Measurements from ENCODE around the gene ICAM5. TPM values are rescaled to one million over a fixed set of nuclear protein-coding genes. Genes with fewer than 3 reads are reported as not detected.

Gene ICAM5
- total and polyA plus RNA-seq, 5 donors from 2014 or later, result 0.20 TPM; not detected in 4

DNA sequence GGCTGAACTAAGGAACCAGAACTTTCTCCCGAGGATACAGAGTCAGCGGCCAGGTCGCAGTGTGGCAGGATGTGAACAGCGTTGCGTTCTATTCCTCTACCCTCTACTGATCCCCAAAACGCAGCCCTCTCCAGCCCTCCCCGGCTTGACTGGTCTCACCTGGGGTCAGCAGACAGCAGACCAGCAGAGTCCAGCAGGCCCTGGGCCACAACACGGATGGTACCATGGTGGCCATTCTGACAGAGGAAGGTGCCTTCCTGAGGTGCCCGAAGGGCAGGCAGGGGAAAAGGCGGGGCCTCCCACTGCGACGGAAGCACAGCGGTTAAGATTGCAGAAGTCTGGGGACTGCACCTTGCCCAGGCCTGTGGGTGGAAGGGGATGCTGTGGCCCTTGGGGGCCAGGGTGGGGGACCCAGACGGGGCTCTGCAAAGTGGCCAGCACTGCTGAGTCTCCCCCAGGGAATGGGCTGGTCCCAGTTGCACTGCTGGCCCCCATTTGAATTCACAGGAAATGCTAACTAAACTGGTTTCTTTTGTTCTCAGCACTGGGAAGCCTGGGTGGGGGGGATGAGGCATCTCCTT is 49.7 kb downstream of the ICAM5 start, which contains the start of gene ICAM3:
Gene ICAM3, minus strand, starts transcription at position 245 of the 581 bp plus-strand sequence. Its CDS starts 10 bp downstream, at position 235.
- DNase-seq (peak; percentile 35 to 82 (median 61)), ATAC-seq (ENCODE audit: low read depth in 2 of 2) (peak; percentile 92)
- Histone ChIP-seq H3K4me1 (ENCODE audit: control insufficient read depth, insufficient read depth, low read length, poor library complexity, severe bottlenecking) (peaks cover 22% of the 10 kb centered on the region), H3K4me3 (ENCODE audit: low read depth, low read length) (peak within 1 kb of the TSS; percentile 98), H3K36me3 (ENCODE audit: control insufficient read depth, insufficient read depth, low read length) (peaks cover 13% of the 10 kb centered on the region), H3K9me3 (ENCODE audit: control insufficient read depth in 2 of 2, low read length in 2 of 2) (no peaks in the 10 kb centered on the region), H3K27ac (ENCODE audit: insufficient read depth, low read length, poor library complexity, severe bottlenecking) (peak within 1 kb of the TSS; percentile 76), H3K27me3 (ENCODE audit: control insufficient read depth, insufficient read depth, low read length) (no peaks in the 10 kb centered on the region)
- Mint-ChIP-seq H3K4me3 (peak within 1 kb of the TSS; percentile 97 to 98 (median 98)), H3K4me1 (peaks cover 0 to 47% (median 24%) of the 10 kb centered on the region in 4 donors), H3K36me3 (no peaks in the 10 kb centered on the region), H3K27ac (peak within 1 kb of the TSS; percentile 97 to 98 (median 98)), H3K27me3 (no peaks in the 10 kb centered on the region), H3K9me3 (no peaks in the 10 kb centered on the region)

DNA sequence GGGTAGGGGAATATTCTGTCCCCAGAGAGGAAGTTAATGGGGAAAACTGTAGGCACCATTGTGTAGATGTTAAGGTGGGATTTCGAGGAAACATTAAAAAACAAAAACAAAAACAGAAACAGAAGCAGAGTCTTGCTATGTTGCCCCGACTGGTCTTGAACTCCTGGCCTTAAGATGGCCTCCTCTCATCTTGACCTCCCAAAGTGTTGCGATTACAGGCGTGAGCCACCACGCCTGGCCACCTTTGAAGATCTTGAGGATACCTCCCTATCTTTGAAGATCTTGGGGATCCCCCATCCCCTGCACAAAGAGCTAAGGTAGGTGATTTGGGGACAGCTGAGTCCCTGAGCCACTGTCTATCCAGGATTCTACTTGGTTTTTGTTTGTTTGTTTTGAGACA is 50.2 kb downstream of the ICAM5 start:
- ATAC-seq (ENCODE audit: low read depth in 2 of 2), result no peak
- no peak for DNase-seq
- Histone ChIP-seq H3K4me3 (ENCODE audit: low read depth, low read length) (peak overlapping the region; percentile 98), H3K9me3 (ENCODE audit: control insufficient read depth in 2 of 2, low read length in 2 of 2) (no peaks in the 10 kb centered on the region), H3K27ac (ENCODE audit: insufficient read depth, low read length, poor library complexity, severe bottlenecking) (peak overlapping the region; percentile 76), H3K36me3 (ENCODE audit: control insufficient read depth, insufficient read depth, low read length) (peaks cover 13% of the 10 kb centered on the region), H3K4me1 (ENCODE audit: control insufficient read depth, insufficient read depth, low read length, poor library complexity, severe bottlenecking) (peaks cover 21% of the 10 kb centered on the region), H3K27me3 (ENCODE audit: control insufficient read depth, insufficient read depth, low read length) (no peaks in the 10 kb centered on the region)
- Mint-ChIP-seq H3K36me3 (no peaks in the 10 kb centered on the region), H3K27ac (peak overlapping the region; percentile 97 to 98 (median 98)), H3K27me3 (no peaks in the 10 kb centered on the region), H3K9me3 (no peaks in the 10 kb centered on the region), H3K4me1 (peaks cover 0 to 44% (median 24%) of the 10 kb centered on the region in 4 donors), H3K4me3 (peak overlapping the region; percentile 97 to 98 (median 98))

DNA sequence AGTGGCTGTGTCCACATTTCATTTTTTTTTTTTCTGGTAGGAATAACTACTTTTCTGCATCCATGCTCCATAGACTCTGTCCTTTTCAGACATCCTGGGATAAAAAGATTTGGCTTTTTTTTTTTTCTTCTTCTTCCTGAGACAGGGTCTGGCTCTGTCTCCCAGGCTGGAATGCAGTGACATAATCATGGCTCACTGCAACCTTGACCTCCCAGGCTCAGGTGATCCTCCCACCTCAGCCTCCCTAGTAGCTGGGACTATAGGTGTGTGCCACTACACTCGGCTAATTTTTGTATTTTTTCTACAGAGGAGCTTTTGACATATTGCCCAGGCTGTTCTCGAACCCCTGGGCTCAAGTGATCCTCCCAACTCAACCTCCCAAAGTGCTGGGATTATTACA is 53.7 kb downstream of the ICAM5 start:
- Mint-ChIP-seq H3K27me3 (no peaks in the 10 kb centered on the region), H3K36me3 (no peaks in the 10 kb centered on the region), H3K27ac (no peak overlapping the region), H3K4me3 (peak overlapping the region in 1 of 4 donors; percentile 64), H3K4me1 (peaks cover 0 to 22% (median 14%) of the 10 kb centered on the region in 4 donors), H3K9me3 (no peaks in the 10 kb centered on the region)
- H3K4me1 ChIP-seq (ENCODE audit: control insufficient read depth, insufficient read depth, low read length, poor library complexity, severe bottlenecking), result peaks cover 18% of the 10 kb centered on the region
- H3K27ac ChIP-seq (ENCODE audit: insufficient read depth, low read length, poor library complexity, severe bottlenecking), result no peak overlapping the region
- H3K36me3 ChIP-seq (ENCODE audit: control insufficient read depth, insufficient read depth, low read length), result no peaks in the 10 kb centered on the region
- no peaks in the 10 kb centered on the region for H3K9me3 ChIP-seq (ENCODE audit: control insufficient read depth in 2 of 2, low read length in 2 of 2)
- H3K4me3 ChIP-seq (ENCODE audit: low read depth, low read length), result no peak overlapping the region
- H3K27me3 ChIP-seq (ENCODE audit: control insufficient read depth, insufficient read depth, low read length), result no peaks in the 10 kb centered on the region
- ATAC-seq (ENCODE audit: low read depth in 2 of 2), result no peak
- DNase-seq, result no peak

DNA sequence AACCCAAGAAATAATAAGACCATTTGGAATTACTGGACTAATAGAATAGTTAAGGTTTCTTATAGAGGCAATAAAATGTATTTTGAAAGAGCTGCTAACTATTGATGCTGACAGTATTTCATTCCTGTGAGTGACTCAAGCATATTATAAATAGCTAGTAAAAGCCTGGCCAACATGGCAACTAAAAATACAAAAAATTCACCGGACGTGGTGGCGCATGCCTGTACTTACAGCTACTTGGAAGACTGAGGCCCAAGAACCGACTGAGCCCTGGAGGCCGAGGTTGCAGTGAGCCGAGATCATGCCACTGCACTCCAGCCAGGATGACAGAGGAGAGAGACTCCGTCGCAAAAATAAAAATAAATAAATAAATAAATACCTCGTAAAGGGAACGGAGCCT is 55.0 kb downstream of the ICAM5 start:
- H3K4me1 Mint-ChIP-seq, result peaks cover 0 to 9% (median 4%) of the 10 kb centered on the region in 4 donors
- H3K9me3 Mint-ChIP-seq, result no peaks in the 10 kb centered on the region
- no peaks in the 10 kb centered on the region for H3K36me3 Mint-ChIP-seq
- Histone ChIP-seq H3K9me3 (ENCODE audit: control insufficient read depth in 2 of 2, low read length in 2 of 2) (no peaks in the 10 kb centered on the region), H3K27me3 (ENCODE audit: control insufficient read depth, insufficient read depth, low read length) (no peaks in the 10 kb centered on the region), H3K27ac (ENCODE audit: insufficient read depth, low read length, poor library complexity, severe bottlenecking) (no peak overlapping the region), H3K36me3 (ENCODE audit: control insufficient read depth, insufficient read depth, low read length) (no peaks in the 10 kb centered on the region), H3K4me3 (ENCODE audit: low read depth, low read length) (no peak overlapping the region), H3K4me1 (ENCODE audit: control insufficient read depth, insufficient read depth, low read length, poor library complexity, severe bottlenecking) (peaks cover 6% of the 10 kb centered on the region)
- H3K27ac Mint-ChIP-seq, result no peak overlapping the region
- H3K27me3 Mint-ChIP-seq, result no peaks in the 10 kb centered on the region
- ATAC-seq (ENCODE audit: low read depth in 2 of 2) (no peak), DNase-seq (no peak)
- no peak overlapping the region for H3K4me3 Mint-ChIP-seq

Other genes starting within 250 kb of the ICAM5 start
- 93.2 TPM for gene SHFL, start 203.6 kb upstream of the ICAM5 start, total RNA-seq
- gene SHFL, start 203.6 kb upstream of the ICAM5 start, polyA plus RNA-seq, result 10 to 100 TPM; 28.0 to 29.4 (median 28.6) TPM
- 0.30 TPM for gene ANGPTL6, start 187.3 kb upstream of the ICAM5 start, total RNA-seq
- gene ANGPTL6, start 187.3 kb upstream of the ICAM5 start, polyA plus RNA-seq, result under 1 TPM; 0.18 to 0.53 (median 0.22) TPM
- 62.2 TPM for gene PPAN, start 183.6 kb upstream of the ICAM5 start, total RNA-seq
- 10 to 100 TPM; 14.1 to 29.2 (median 21.7) TPM for gene PPAN, start 183.6 kb upstream of the ICAM5 start, polyA plus RNA-seq
- gene P2RY11, start 178.3 kb upstream of the ICAM5 start, total RNA-seq, result 23.0 TPM
- gene P2RY11, start 178.3 kb upstream of the ICAM5 start, polyA plus RNA-seq, result 1 to 10 TPM in 3 of 4 donors, under 1 TPM in 1; 0.64 to 2.2 (median 1.6) TPM
- gene EIF3G, start 170.1 kb upstream of the ICAM5 start, total RNA-seq, result 328 TPM
- gene EIF3G, start 170.1 kb upstream of the ICAM5 start, polyA plus RNA-seq, result 100 to 1,000 TPM; 243 to 257 (median 253) TPM
- gene DNMT1, start 95.0 kb upstream of the ICAM5 start, total RNA-seq, result 259 TPM
- gene DNMT1, start 95.0 kb upstream of the ICAM5 start, polyA plus RNA-seq, result 100 to 1,000 TPM in 1 of 4 donors, 10 to 100 TPM in 3; 78.8 to 103 (median 97.6) TPM
- gene S1PR2, start 58.6 kb upstream of the ICAM5 start, total RNA-seq, result 20.9 TPM
- gene S1PR2, start 58.6 kb upstream of the ICAM5 start, polyA plus RNA-seq, result 1 to 10 TPM; 2.9 to 3.8 (median 3.2) TPM
- 37.0 TPM for gene MRPL4, start 37.7 kb upstream of the ICAM5 start, total RNA-seq
- 10 to 100 TPM; 24.9 to 36.6 (median 32.4) TPM for gene MRPL4, start 37.7 kb upstream of the ICAM5 start, polyA plus RNA-seq
- 13.7 TPM for gene ICAM1, start 18.8 kb upstream of the ICAM5 start, total RNA-seq
- gene ICAM1, start 18.8 kb upstream of the ICAM5 start, polyA plus RNA-seq, result 1 to 10 TPM; 4.8 to 8.2 (median 6.9) TPM
- gene ICAM4, start 3.0 kb upstream of the ICAM5 start, total RNA-seq, result 0.67 TPM
- under 1 TPM; 0.20 to 0.67 (median 0.41) TPM for gene ICAM4, start 3.0 kb upstream of the ICAM5 start, polyA plus RNA-seq
- 2.8 TPM for gene ZGLP1, start 19.9 kb downstream of the ICAM5 start, total RNA-seq
- gene ZGLP1, start 19.9 kb downstream of the ICAM5 start, polyA plus RNA-seq, result under 1 TPM in 1 of 4 donors, not detected in 3; 0.32 TPM
- 3.5 TPM for gene FDX2, start 26.1 kb downstream of the ICAM5 start, total RNA-seq
- 10 to 100 TPM; 13.1 to 16.5 (median 13.5) TPM for gene FDX2, start 26.1 kb downstream of the ICAM5 start, polyA plus RNA-seq
- 39.0 TPM for gene RAVER1, start 43.6 kb downstream of the ICAM5 start, total RNA-seq
- gene RAVER1, start 43.6 kb downstream of the ICAM5 start, polyA plus RNA-seq, result 10 to 100 TPM; 10.6 to 13.6 (median 10.7) TPM
- gene ICAM3, start 49.7 kb downstream of the ICAM5 start, total RNA-seq, result 218 TPM
- gene ICAM3, start 49.7 kb downstream of the ICAM5 start, polyA plus RNA-seq, result 100 to 1,000 TPM; 239 to 288 (median 270) TPM
- 304 TPM for gene TYK2, start 90.6 kb downstream of the ICAM5 start, total RNA-seq
- gene TYK2, start 90.6 kb downstream of the ICAM5 start, polyA plus RNA-seq, result 10 to 100 TPM; 50.3 to 58.3 (median 53.9) TPM
- gene CDC37, start 113.6 kb downstream of the ICAM5 start, total RNA-seq, result 229 TPM
- 10 to 100 TPM; 53.4 to 69.9 (median 61.0) TPM for gene CDC37, start 113.6 kb downstream of the ICAM5 start, polyA plus RNA-seq
- gene PDE4A, start 130.6 kb downstream of the ICAM5 start, total RNA-seq, result 16.6 TPM
- gene PDE4A, start 130.6 kb downstream of the ICAM5 start, polyA plus RNA-seq, result 1 to 10 TPM in 3 of 4 donors, under 1 TPM in 1; 0.86 to 4.2 (median 3.5) TPM
- gene KEAP1, start 213.4 kb downstream of the ICAM5 start, total RNA-seq, result 26.2 TPM
- gene KEAP1, start 213.4 kb downstream of the ICAM5 start, polyA plus RNA-seq, result 10 to 100 TPM; 45.0 to 75.1 (median 56.3) TPM
- gene S1PR5, start 227.5 kb downstream of the ICAM5 start, total RNA-seq, result not detected
- gene S1PR5, start 227.5 kb downstream of the ICAM5 start, polyA plus RNA-seq, result under 1 TPM in 3 of 4 donors, not detected in 1; 0.17 to 0.31 (median 0.30) TPM

All from CD4-positive, CD25-positive, alpha-beta regulatory T cell (primary cell).